Left forelimb (tissue), 1 donor: ENCODE measurements around the gene THOC5.

Experiments
- DNase-seq: peaks from one replicate; pipeline ENCODE4 v3.0.0-alpha.2; 2018; ENCODE audit warnings: low spot score

The THOC5 gene

GRCh38 chr22:29476116-29476515 lies 77.4 kb downstream of the THOC5 start:
- DNase-seq = no peak

GRCh38 chr22:29475550-29475949 lies 78.0 kb downstream of the THOC5 start:
- no peak for DNase-seq

GRCh38 chr22:29473001-29473400 lies 80.6 kb downstream of the THOC5 start:
- no peak for DNase-seq

- DNase-seq = no peak
These were observed 83.2 kb downstream of the THOC5 start for GRCh38 chr22:29470159-29470855.

DNA sequence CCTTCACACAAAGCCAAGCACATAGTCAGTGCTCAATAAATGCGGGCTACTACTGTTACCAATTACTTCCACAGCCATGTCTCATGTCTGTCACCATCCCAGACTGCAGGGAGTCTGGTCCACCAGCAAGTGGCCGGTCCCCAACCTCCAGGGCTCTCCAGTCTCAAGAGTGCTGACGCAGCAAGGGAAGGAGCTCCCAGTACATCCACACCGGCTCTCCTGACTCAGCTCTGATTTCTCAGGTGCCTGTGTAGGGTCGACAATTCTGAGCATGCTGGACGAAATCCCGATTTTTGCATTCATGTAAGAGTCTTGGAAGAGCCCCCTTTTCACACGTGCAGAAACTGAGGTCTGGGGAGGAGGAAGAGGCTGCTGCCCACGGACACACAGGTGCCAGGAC lies 83.8 kb downstream of the THOC5 start:
- DNase-seq = no peak

DNA sequence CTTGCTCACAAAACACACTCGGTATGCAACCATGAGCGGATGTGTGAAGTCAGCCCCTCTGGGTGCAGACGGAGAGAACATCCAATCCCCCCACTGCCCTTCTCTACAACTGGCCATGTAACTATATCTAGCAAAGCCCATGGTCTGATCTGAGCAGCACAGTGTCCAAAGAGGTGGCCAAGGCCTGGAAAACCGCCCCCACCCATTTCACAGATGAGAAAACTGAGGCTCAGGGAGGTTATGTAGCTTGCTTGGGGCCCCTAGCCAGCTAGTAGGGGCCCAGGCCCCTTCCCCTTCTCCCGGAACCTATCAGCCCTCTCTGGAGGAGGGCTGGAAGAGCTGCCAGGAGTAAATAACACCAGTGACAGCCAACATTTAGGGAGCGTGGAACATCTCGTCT lies 89.0 kb downstream of the THOC5 start:
- DNase-seq = no peak

- no peak for DNase-seq
These were observed 89.9 kb downstream of the THOC5 start for GRCh38 chr22:29463629-29464028.

DNA sequence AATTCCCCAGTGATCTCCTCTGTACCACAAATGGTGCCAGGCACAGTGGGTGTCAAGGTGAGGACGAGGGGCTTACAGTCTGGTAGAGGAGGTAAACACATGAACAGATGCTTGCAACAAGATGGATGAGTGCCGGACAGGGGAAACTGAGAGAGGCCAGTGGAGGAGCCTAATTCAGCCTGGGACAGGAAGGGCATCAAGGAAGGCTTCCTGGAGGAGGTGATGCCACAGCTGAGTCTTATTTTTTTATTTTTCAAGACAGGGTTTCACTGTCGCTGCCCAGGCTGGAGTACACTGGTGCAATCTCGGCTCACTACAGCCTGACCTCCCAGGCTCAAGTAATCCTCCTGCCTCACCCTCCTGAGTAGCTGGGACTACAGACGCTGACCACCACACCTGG lies 92.3 kb downstream of the THOC5 start:
- no peak for DNase-seq

DNA sequence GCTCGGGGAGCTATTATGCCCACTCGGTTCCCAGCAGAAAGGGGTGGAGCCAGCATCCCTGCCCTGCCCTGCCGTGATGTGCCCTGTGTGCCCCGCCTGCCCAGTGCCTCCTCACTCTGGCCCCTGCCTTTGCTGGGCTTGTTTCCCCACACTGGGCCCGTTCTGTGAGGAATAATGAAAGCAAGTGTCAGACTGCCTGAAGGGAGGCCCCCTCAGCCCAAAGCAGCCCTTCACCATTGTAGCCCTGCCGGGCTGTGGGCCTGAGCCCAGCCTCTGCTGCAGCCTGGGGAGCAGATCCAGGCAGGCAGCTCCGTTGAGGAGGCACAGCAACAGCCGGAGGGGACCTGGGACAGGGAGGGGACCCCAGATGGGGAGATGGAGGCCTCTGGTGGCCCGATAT lies 93.8 kb downstream of the THOC5 start:
- DNase-seq = no peak

GRCh38 chr22:29458551-29458950 lies 95.0 kb downstream of the THOC5 start:
- DNase-seq = no peak

DNA sequence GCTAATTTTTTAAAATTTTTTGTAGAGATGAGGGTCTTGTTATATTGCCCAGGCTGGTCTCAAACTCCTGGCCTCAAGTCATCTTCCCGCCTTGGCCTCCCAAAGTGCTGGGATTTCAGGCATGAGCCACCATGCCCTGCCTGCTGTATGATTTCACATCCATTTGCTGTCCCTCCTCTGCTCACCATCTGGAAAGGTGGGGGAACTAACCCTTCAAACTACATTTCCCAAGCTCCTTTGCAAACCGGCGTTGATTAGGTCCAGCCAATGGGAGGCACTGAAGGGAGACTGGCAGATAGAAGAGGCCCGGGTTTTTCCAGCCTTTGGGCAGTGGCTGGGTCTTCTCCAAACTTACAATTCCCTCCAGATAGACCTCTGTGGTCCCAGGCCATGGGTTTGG lies 95.8 kb downstream of the THOC5 start:
- no peak for DNase-seq

GRCh38 chr22:29456211-29456671 lies 97.3 kb downstream of the THOC5 start:
- DNase-seq = no peak
